Activated CD8-positive, alpha-beta memory T cell treated with anti-CD3 and anti-CD28 coated beads, Interleukin-2, amount 10 ng/mL, durations not matched to agents 7 days and 5 days (primary cell): ENCODE measurements around the gene RAB5B. TPM values are rescaled to one million over a fixed set of nuclear protein-coding genes. Genes with fewer than 3 reads are reported as not detected.
A peak's percentile ranks its signal among the peaks of the same experiment; 100 is the strongest.
"Not testable (repeated sequence)": the region's sequence is repeated elsewhere in the genome, so short reads cannot be mapped to it uniquely, and the experiment has no call there.

Source experiments
- ATAC-seq: fragments of 150-1000 bp; cut with Tn5 transposase; one replicate; pipeline ENCODE4 v1.10.0; 2021; ENCODE audit warnings: moderate library complexity
- CTCF ChIA-PET: fragments of 350-600 bp; sonication (Branson Sonifier 250); formaldehyde crosslinking; loops from one replicate; lab custom pipeline; 2021; ENCODE audit warnings: antibody characterized with exemption; lab: Charles Lee
- DNase-seq: peaks from one replicate; pipeline ENCODE4 v3.0.0-alpha.2; 2020
- H3K27ac Mint-ChIP-seq: one replicate; pipeline ENCODE4 v1.8.0; 2021; ENCODE audit warnings: mild to moderate bottlenecking, mixed read lengths
- H3K27me3 Mint-ChIP-seq: one replicate; pipeline ENCODE4 v1.8.0; 2021; ENCODE audit warnings: mixed read lengths
- H3K36me3 Mint-ChIP-seq: one replicate; pipeline ENCODE4 v1.8.0; 2021; ENCODE audit warnings: mild to moderate bottlenecking, mixed read lengths
- H3K4me1 Mint-ChIP-seq: one replicate; pipeline ENCODE4 v1.8.0; 2021; ENCODE audit warnings: mixed read lengths
- H3K4me3 Mint-ChIP-seq: one replicate; pipeline ENCODE4 v1.8.0; 2021; ENCODE audit warnings: mild to moderate bottlenecking, moderate library complexity, mixed read lengths
- H3K9me3 Mint-ChIP-seq: one replicate; pipeline ENCODE4 v1.8.0; 2022; ENCODE audit warnings: low read depth, mixed read lengths
- total RNA-seq, 2 experiments: library from RNA; stranded (reverse); gene quantifications; one replicate each; pipeline ENCODE4 v1.2.3, GENCODE V29; 2021

The RAB5B gene
- total RNA-seq, 2 experiments from 2014 or later = 46.4 to 55.6 TPM

GRCh38 chr12:55978393-55978792 is 4.5 kb downstream of the RAB5B start:
- Mint-ChIP-seq H3K27ac (no peak overlapping the region), H3K4me3 (no peak overlapping the region), H3K4me1 (peaks cover 12% of the 10 kb centered on the region), H3K9me3 (no peaks in the 10 kb centered on the region), H3K27me3 (no peaks in the 10 kb centered on the region), H3K36me3 (peaks cover 17% of the 10 kb centered on the region)
- ATAC-seq (no peak), DNase-seq (no peak)
- CTCF ChIA-PET = interaction anchor here (1.8 kb wide), 1 partner anchor 53 kb away, joined by 4 read pairs; no protein-coding TSS in a partner anchor

- Mint-ChIP-seq H3K27me3 (no peaks in the 10 kb centered on the region), H3K4me1 (peaks cover 12% of the 10 kb centered on the region), H3K9me3 (no peaks in the 10 kb centered on the region), H3K4me3 (no peak overlapping the region), H3K36me3 (peaks cover 17% of the 10 kb centered on the region), H3K27ac (no peak overlapping the region)
- CTCF ChIA-PET = no interaction called here
- ATAC-seq (no peak), DNase-seq (no peak)
These were observed 5.2 kb downstream of the RAB5B start for GRCh38 chr12:55979069-55979468.

- H3K27ac Mint-ChIP-seq, H3K4me1 Mint-ChIP-seq, DNase-seq, H3K27me3 Mint-ChIP-seq, H3K4me3 Mint-ChIP-seq, ATAC-seq, H3K9me3 Mint-ChIP-seq: not testable (repeated sequence)
- CTCF ChIA-PET = interaction anchor here (0.8 to 4.7 kb wide), 4 partner anchors 10 to 48 kb away, joined by 3 to 25 read pairs (median 5); partner anchors contain the start of gene SUOX
- H3K36me3 Mint-ChIP-seq = peaks cover 15% of the 10 kb centered on the region
These were observed 8.0 kb downstream of the RAB5B start for GRCh38 chr12:55981882-55982281.

- ATAC-seq = no peak
- H3K36me3 Mint-ChIP-seq = peaks cover 15% of the 10 kb centered on the region
These were observed 8.6 kb downstream of the RAB5B start for GRCh38 chr12:55982319-55982936.

GRCh38 chr12:55983232-55983842 is 9.5 kb downstream of the RAB5B start:
- DNase-seq (no peak), ATAC-seq (no peak)
- CTCF ChIA-PET = interaction anchor here (1.3 to 4.7 kb wide), 3 partner anchors 9 to 35 kb away, joined by 4 to 25 read pairs (median 7); partner anchors contain the start of gene SUOX
- peaks cover 12% of the 10 kb centered on the region for H3K36me3 Mint-ChIP-seq
- H3K27ac Mint-ChIP-seq = no peak overlapping the region
- H3K4me1 Mint-ChIP-seq = peaks cover 7% of the 10 kb centered on the region
- H3K4me3 Mint-ChIP-seq = no peak overlapping the region
- no peaks in the 10 kb centered on the region for H3K27me3 Mint-ChIP-seq
- H3K9me3 Mint-ChIP-seq = no peaks in the 10 kb centered on the region

More at GRCh38 chr12:55982319-55982936, 8.6 kb downstream of the RAB5B start:
- DNase-seq = no peak
- peaks cover 7% of the 10 kb centered on the region for H3K4me1 Mint-ChIP-seq
- CTCF ChIA-PET = interaction anchor here (0.8 to 4.7 kb wide), 5 partner anchors 9 to 48 kb away, joined by 3 to 25 read pairs (median 4); partner anchors contain the start of gene SUOX
- no peaks in the 10 kb centered on the region for H3K9me3 Mint-ChIP-seq
- H3K27me3 Mint-ChIP-seq = no peaks in the 10 kb centered on the region
- no peak overlapping the region for H3K27ac Mint-ChIP-seq
- H3K4me3 Mint-ChIP-seq = no peak overlapping the region

GRCh38 chr12:55984861-55985260 is 11.0 kb downstream of the RAB5B start:
- H3K4me1 Mint-ChIP-seq = peaks cover 4% of the 10 kb centered on the region
- no peak for DNase-seq
- H3K36me3 Mint-ChIP-seq = peaks cover 16% of the 10 kb centered on the region
- CTCF ChIA-PET = interaction anchor here (4.7 kb wide), 1 partner anchor 11 kb away, joined by 25 read pairs; the partner anchor contains the start of gene SUOX
- H3K9me3 Mint-ChIP-seq = no peaks in the 10 kb centered on the region
- H3K27me3 Mint-ChIP-seq = no peaks in the 10 kb centered on the region
- no peak overlapping the region for H3K4me3 Mint-ChIP-seq
- ATAC-seq = no peak
- no peak overlapping the region for H3K27ac Mint-ChIP-seq

GRCh38 chr12:55985341-55985740 is 11.5 kb downstream of the RAB5B start:
- H3K27ac Mint-ChIP-seq = no peak overlapping the region

GRCh38 chr12:55985976-55986375 is 12.1 kb downstream of the RAB5B start:
- not testable (repeated sequence) for DNase-seq, H3K27me3 Mint-ChIP-seq, H3K4me1 Mint-ChIP-seq, H3K4me3 Mint-ChIP-seq, ATAC-seq, H3K9me3 Mint-ChIP-seq, H3K27ac Mint-ChIP-seq
- CTCF ChIA-PET = interaction anchor here (4.7 kb wide), 1 partner anchor 10 kb away, joined by 25 read pairs; the partner anchor contains the start of gene SUOX
- peaks cover 23% of the 10 kb centered on the region for H3K36me3 Mint-ChIP-seq

More at GRCh38 chr12:55985341-55985740, 11.5 kb downstream of the RAB5B start:
- Mint-ChIP-seq H3K4me3 (no peak overlapping the region), H3K27me3 (no peaks in the 10 kb centered on the region), H3K36me3 (peaks cover 20% of the 10 kb centered on the region), H3K4me1 (peaks cover 4% of the 10 kb centered on the region), H3K9me3 (no peaks in the 10 kb centered on the region)
- CTCF ChIA-PET = interaction anchor here (4.7 kb wide), 1 partner anchor 11 kb away, joined by 25 read pairs; the partner anchor contains the start of gene SUOX
- ATAC-seq (no peak), DNase-seq (no peak)

- H3K4me1 Mint-ChIP-seq = peaks cover 12% of the 10 kb centered on the region
- no peak for DNase-seq
- no peaks in the 10 kb centered on the region for H3K27me3 Mint-ChIP-seq
- no peaks in the 10 kb centered on the region for H3K9me3 Mint-ChIP-seq
- no peak for ATAC-seq
- CTCF ChIA-PET = interaction anchor here (1.2 to 8.2 kb wide), 4 partner anchors 9 to 253 kb away, joined by 3 to 92 read pairs (median 6); partner anchors contain the start of gene RAB5B
- H3K36me3 Mint-ChIP-seq = peaks cover 35% of the 10 kb centered on the region
- no peak overlapping the region for H3K27ac Mint-ChIP-seq
- no peak overlapping the region for H3K4me3 Mint-ChIP-seq
These were observed 17.2 kb downstream of the RAB5B start for GRCh38 chr12:55991110-55991509.

GRCh38 chr12:55993230-55993853 is 19.5 kb downstream of the RAB5B start:
- Mint-ChIP-seq H3K9me3 (no peaks in the 10 kb centered on the region), H3K4me1 (peaks cover 28% of the 10 kb centered on the region), H3K36me3 (peaks cover 35% of the 10 kb centered on the region), H3K27me3 (no peaks in the 10 kb centered on the region), H3K27ac (no peak overlapping the region), H3K4me3 (no peak overlapping the region)
- DNase-seq (no peak), ATAC-seq (no peak)
- CTCF ChIA-PET = interaction anchor here (0.8 to 8.2 kb wide), 3 partner anchors 19 to 47 kb away, joined by 4 to 92 read pairs (median 25); partner anchors contain the start of gene RAB5B

- Mint-ChIP-seq H3K9me3 (no peaks in the 10 kb centered on the region), H3K36me3 (peaks cover 23% of the 10 kb centered on the region), H3K4me1 (peaks cover 37% of the 10 kb centered on the region), H3K4me3 (no peak overlapping the region), H3K27ac (no peak overlapping the region), H3K27me3 (no peaks in the 10 kb centered on the region)
- no peak for DNase-seq
- no peak for ATAC-seq
- CTCF ChIA-PET = interaction anchor here (0.9 to 8.2 kb wide), 29 partner anchors 11 to 257 kb away, joined by 3 to 92 read pairs (median 7); partner anchors contain the start of genes ERBB3, IKZF4, PA2G4 and RAB5B
These were observed 21.5 kb downstream of the RAB5B start for GRCh38 chr12:55995366-55995765.

- peak; percentile 67 for ATAC-seq
- Mint-ChIP-seq H3K4me3 (peak overlapping the region; percentile 68), H3K4me1 (peaks cover 37% of the 10 kb centered on the region), H3K36me3 (peaks cover 14% of the 10 kb centered on the region), H3K27ac (peak overlapping the region; percentile 48), H3K27me3 (no peaks in the 10 kb centered on the region), H3K9me3 (no peaks in the 10 kb centered on the region)
- peak; percentile 76 for DNase-seq
- CTCF ChIA-PET = interaction anchor here (0.5 to 8.2 kb wide), 41 partner anchors 10 to 525 kb away, joined by 3 to 92 read pairs (median 5); partner anchors contain the start of genes ERBB3, IKZF4, PA2G4 and RAB5B
These were observed 22.4 kb downstream of the RAB5B start for GRCh38 chr12:55996201-55996714.
